Natural killer cell (primary cell): Measurements from ENCODE around the gene GSC. TPM values are rescaled to one million over a fixed set of nuclear protein-coding genes. Genes with fewer than 3 reads are reported as not detected.

ENCODE experiments used
- ATAC-seq, 3 donors: fragments of 150-1000 bp in 2 of 3; fragments of 200-7000 bp in 1 of 3; cut with Tn5 transposase; 1 replicate in 1 of 3; 2 replicates in 2 of 3; pipeline ENCODE4 v1.10.0; 2021; ENCODE audit warnings: mild to moderate bottlenecking in 2 of 3, moderate library complexity in 2 of 3
- DNase-seq, 2 donors: peaks; one replicate each; pipeline versions ENCODE4 v3.0.0 to v3.0.0-alpha.2; 2013 to 2021; ENCODE audit warnings: mixed read lengths in 1 of 2
- H3K27ac ChIP-seq: one replicate; pipeline ENCODE4 v1.5.1; 2013; ENCODE audit warnings: mild to moderate bottlenecking, low read length
- H3K27me3 ChIP-seq: one replicate; pipeline ENCODE4 v1.6.1; 2013; ENCODE audit warnings: low read length; ENCODE audit not compliant: control insufficient read depth, insufficient read depth
- H3K36me3 ChIP-seq: one replicate; pipeline ENCODE4 v1.6.1; 2013; ENCODE audit warnings: low read length; ENCODE audit not compliant: control insufficient read depth, insufficient read depth
- H3K4me1 ChIP-seq: one replicate; pipeline ENCODE4 v1.6.1; 2013; ENCODE audit warnings: low read length; ENCODE audit not compliant: control insufficient read depth, insufficient read depth
- H3K4me3 ChIP-seq: one replicate; pipeline ENCODE4 v1.5.1; 2013; ENCODE audit warnings: low read length
- H3K9me3 ChIP-seq: one replicate; pipeline ENCODE4 v1.6.1; 2013; ENCODE audit warnings: low read length; ENCODE audit not compliant: control insufficient read depth, insufficient read depth
- H3K27ac Mint-ChIP-seq, 2 donors: one replicate each; pipeline ENCODE4 v1.8.0; 2022; ENCODE audit warnings: mild to moderate bottlenecking in 2 of 2, mixed read lengths in 2 of 2, moderate library complexity in 1 of 2
- H3K27me3 Mint-ChIP-seq, 2 donors: one replicate each; pipeline ENCODE4 v1.8.0; 2022; ENCODE audit warnings: low read depth in 2 of 2, mixed read lengths in 2 of 2
- H3K36me3 Mint-ChIP-seq: one replicate; pipeline ENCODE4 v1.8.0; 2022; ENCODE audit warnings: mixed read lengths
- H3K4me1 Mint-ChIP-seq, 2 donors: one replicate each; pipeline ENCODE4 v1.8.0; 2022; ENCODE audit warnings: mixed read lengths in 2 of 2
- H3K4me3 Mint-ChIP-seq: one replicate; pipeline ENCODE4 v1.8.0; 2022; ENCODE audit warnings: mild to moderate bottlenecking, moderate library complexity, mixed read lengths
- H3K9me3 Mint-ChIP-seq, 2 donors: one replicate each; pipeline ENCODE4 v1.8.0; 2022; ENCODE audit warnings: mixed read lengths in 2 of 2
- CTCF ChIP-seq: fragments of 200-600 bp; IDR thresholded peaks from one replicate; pipeline ENCODE4 v1.8.0; 2022; ENCODE audit warnings: antibody characterized with exemption
- WGBS: methylation state at CpG from one replicate; pipeline ENCODE4 v1.1.7; 2013; ENCODE audit warnings: missing lambda C conversion rate; ENCODE audit not compliant: insufficient coverage; 5-methylcytosine and 5-hydroxymethylcytosine counted together
- intact Hi-C: fragments of 100-400 bp; cut with micrococcal nuclease; formaldehyde crosslinking; loops from one replicate; pipeline ENCODE4 v1.14.2; 2022
- total RNA-seq, 4 donors: library from RNA; stranded (reverse); fragments of 120-200 nt in 1 of 4; gene quantifications; one replicate each; pipeline versions ENCODE4 v1.2.3 to v1.2.4, GENCODE V29; 2013 to 2022

Gene GSC
- total RNA-seq, 3 donors from 2014 or later (not counting 1 experiment from before 2014, with no cell fraction given), result 0.28 to 2.1 (median 0.77) TPM

- H3K4me3 Mint-ChIP-seq, result no peak overlapping the region
- peaks cover 37 to 38% of the 10 kb centered on the region in 2 donors for H3K27me3 Mint-ChIP-seq
- H3K4me1 Mint-ChIP-seq, result no peaks in the 10 kb centered on the region
- Histone ChIP-seq H3K4me3 (no peak overlapping the region), H3K27me3 (peaks cover 4% of the 10 kb centered on the region), H3K36me3 (no peaks in the 10 kb centered on the region), H3K27ac (no peak overlapping the region), H3K4me1 (no peaks in the 10 kb centered on the region), H3K9me3 (no peaks in the 10 kb centered on the region)
- intact Hi-C loops, result no loop called here
- no peaks in the 10 kb centered on the region for H3K9me3 Mint-ChIP-seq
- H3K27ac Mint-ChIP-seq, result no peak overlapping the region
- WGBS, result 81% methylated on average over 12 of the region's 12 CpGs
- ATAC-seq (no peak), DNase-seq (no peak)
- TF ChIP-seq CTCF, result no peak
- no peaks in the 10 kb centered on the region for H3K36me3 Mint-ChIP-seq
These were observed 8.4 kb downstream of the GSC start for GRCh38 chr14:94761348-94761996.

GRCh38 chr14:94756310-94756882 lies 13.5 kb downstream of the GSC start:
- no peak for ATAC-seq

GRCh38 chr14:94754391-94754942 lies 15.4 kb downstream of the GSC start:
- H3K36me3 ChIP-seq, result no peaks in the 10 kb centered on the region
- DNase-seq, result no peak
- no peak for ATAC-seq
- Mint-ChIP-seq H3K4me1 (no peaks in the 10 kb centered on the region), H3K36me3 (no peaks in the 10 kb centered on the region), H3K9me3 (no peaks in the 10 kb centered on the region), H3K4me3 (no peak overlapping the region), H3K27ac (no peak overlapping the region), H3K27me3 (peaks cover 0 to 13% of the 10 kb centered on the region in 2 donors)
- intact Hi-C loops, result no loop called here
- H3K27me3 ChIP-seq, result no peaks in the 10 kb centered on the region
- no peaks in the 10 kb centered on the region for H3K9me3 ChIP-seq
- no peak for TF ChIP-seq CTCF
- H3K4me3 ChIP-seq, result no peak overlapping the region
- H3K4me1 ChIP-seq, result no peaks in the 10 kb centered on the region
- 79% methylated on average over 6 of the region's 6 CpGs for WGBS
- no peak overlapping the region for H3K27ac ChIP-seq

More at GRCh38 chr14:94756310-94756882, 13.5 kb downstream of the GSC start:
- Mint-ChIP-seq H3K4me3 (no peak overlapping the region), H3K36me3 (no peaks in the 10 kb centered on the region), H3K9me3 (no peaks in the 10 kb centered on the region), H3K27ac (no peak overlapping the region), H3K4me1 (no peaks in the 10 kb centered on the region), H3K27me3 (peaks cover 0 to 13% of the 10 kb centered on the region in 2 donors)
- Histone ChIP-seq H3K27me3 (no peaks in the 10 kb centered on the region), H3K27ac (no peak overlapping the region), H3K4me3 (no peak overlapping the region), H3K9me3 (no peaks in the 10 kb centered on the region), H3K36me3 (no peaks in the 10 kb centered on the region), H3K4me1 (no peaks in the 10 kb centered on the region)
- 39% methylated on average over 3 of the region's 3 CpGs for WGBS
- no peak for TF ChIP-seq CTCF
- intact Hi-C loops, result no loop called here
- no peak for DNase-seq
